Stimulated activated CD8-positive, alpha-beta memory T cell treated with anti-CD3 and anti-CD28 coated beads, Interleukin-2, amount 100 ng/mL, for 1 hour (primary cell): ENCODE measurements around the gene CAMTA1.

Experiments
- DNase-seq, 2 donors: peaks; one replicate each; pipeline ENCODE4 v3.0.0-alpha.2; 2020; ENCODE audit warnings: low read depth in 2 of 2

The CAMTA1 gene

GRCh38 chr1:7454052-7454815, 669.0 kb downstream of the CAMTA1 start:
- DNase-seq: no peak

- DNase-seq: no peak
Observed at GRCh38 chr1:7454895-7455784, 669.9 kb downstream of the CAMTA1 start.

GRCh38 chr1:7455796-7456721, 670.8 kb downstream of the CAMTA1 start:
- DNase-seq: no peak

GRCh38 chr1:7456722-7457082, 671.4 kb downstream of the CAMTA1 start:
- DNase-seq: no peak

- no peak for DNase-seq
Observed at GRCh38 chr1:7457811-7458210, 672.6 kb downstream of the CAMTA1 start.

GRCh38 chr1:7458946-7459345, 673.7 kb downstream of the CAMTA1 start:
- DNase-seq: no peak

GRCh38 chr1:7459914-7460313, 674.7 kb downstream of the CAMTA1 start:
- DNase-seq: no peak

- no peak for DNase-seq
Observed at GRCh38 chr1:7460807-7461206, 675.6 kb downstream of the CAMTA1 start.

GRCh38 chr1:7462617-7463016, 677.4 kb downstream of the CAMTA1 start:
- no peak for DNase-seq

- DNase-seq: no peak
Observed at GRCh38 chr1:7463526-7463925, 678.3 kb downstream of the CAMTA1 start.

GRCh38 chr1:7464736-7465135, 679.5 kb downstream of the CAMTA1 start:
- DNase-seq: no peak

- DNase-seq: no peak
Observed at GRCh38 chr1:7467476-7468175, 682.4 kb downstream of the CAMTA1 start.

- no peak for DNase-seq
Observed at GRCh38 chr1:7468248-7468647, 683.0 kb downstream of the CAMTA1 start.

- DNase-seq: no peak
Observed at GRCh38 chr1:7469255-7469938, 684.1 kb downstream of the CAMTA1 start.

GRCh38 chr1:7470904-7471638, 685.8 kb downstream of the CAMTA1 start:
- DNase-seq: no peak

GRCh38 chr1:7471836-7472235, 686.6 kb downstream of the CAMTA1 start:
- no peak for DNase-seq

GRCh38 chr1:7473223-7474142, 688.2 kb downstream of the CAMTA1 start:
- DNase-seq: no peak

- DNase-seq: no peak
Observed at GRCh38 chr1:7474143-7474490, 688.9 kb downstream of the CAMTA1 start.
